ENCODE results near the gene JPH2.

- TF ChIP-seq, protein P1, sequence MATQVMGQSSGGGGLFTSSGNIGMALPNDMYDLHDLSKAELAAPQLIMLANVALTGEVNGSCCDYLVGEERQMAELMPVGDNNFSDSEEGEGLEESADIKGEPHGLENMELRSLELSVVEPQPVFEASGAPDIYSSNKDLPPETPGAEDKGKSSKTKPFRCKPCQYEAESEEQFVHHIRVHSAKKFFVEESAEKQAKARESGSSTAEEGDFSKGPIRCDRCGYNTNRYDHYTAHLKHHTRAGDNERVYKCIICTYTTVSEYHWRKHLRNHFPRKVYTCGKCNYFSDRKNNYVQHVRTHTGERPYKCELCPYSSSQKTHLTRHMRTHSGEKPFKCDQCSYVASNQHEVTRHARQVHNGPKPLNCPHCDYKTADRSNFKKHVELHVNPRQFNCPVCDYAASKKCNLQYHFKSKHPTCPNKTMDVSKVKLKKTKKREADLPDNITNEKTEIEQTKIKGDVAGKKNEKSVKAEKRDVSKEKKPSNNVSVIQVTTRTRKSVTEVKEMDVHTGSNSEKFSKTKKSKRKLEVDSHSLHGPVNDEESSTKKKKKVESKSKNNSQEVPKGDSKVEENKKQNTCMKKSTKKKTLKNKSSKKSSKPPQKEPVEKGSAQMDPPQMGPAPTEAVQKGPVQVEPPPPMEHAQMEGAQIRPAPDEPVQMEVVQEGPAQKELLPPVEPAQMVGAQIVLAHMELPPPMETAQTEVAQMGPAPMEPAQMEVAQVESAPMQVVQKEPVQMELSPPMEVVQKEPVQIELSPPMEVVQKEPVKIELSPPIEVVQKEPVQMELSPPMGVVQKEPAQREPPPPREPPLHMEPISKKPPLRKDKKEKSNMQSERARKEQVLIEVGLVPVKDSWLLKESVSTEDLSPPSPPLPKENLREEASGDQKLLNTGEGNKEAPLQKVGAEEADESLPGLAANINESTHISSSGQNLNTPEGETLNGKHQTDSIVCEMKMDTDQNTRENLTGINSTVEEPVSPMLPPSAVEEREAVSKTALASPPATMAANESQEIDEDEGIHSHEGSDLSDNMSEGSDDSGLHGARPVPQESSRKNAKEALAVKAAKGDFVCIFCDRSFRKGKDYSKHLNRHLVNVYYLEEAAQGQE (IDR thresholded peaks at IDR 0.05; ENCODE audit: unreplicated experiment) = no peak
- TF ChIP-seq CREB1 (CRISPR knock-in tag; IDR thresholded peaks at IDR 0.05; ENCODE audit: low read depth) (no peak), POLR2AphosphoS5 (IDR thresholded peaks at IDR 0.05; ENCODE audit: low read depth) (no peak), EZH2 (IDR thresholded peaks at IDR 0.05; ENCODE audit: low read depth, unreplicated experiment) (no peak), CTCF (conservative IDR thresholded peaks at IDR 0.05; ENCODE audit: low read depth in 2 of 2) (no peak), EZH2phosphoT487 (IDR thresholded peaks at IDR 0.05; ENCODE audit: unreplicated experiment) (no peak), ZNF114 (CRISPR knock-in tag; IDR thresholded peaks at IDR 0.05) (no peak), NANOG (IDR thresholded peaks at IDR 0.05; ENCODE audit: borderline replicate concordance) (no peak), ZNF331 (CRISPR knock-in tag; IDR thresholded peaks at IDR 0.05; ENCODE audit: low read depth) (no peak), JUNB (IDR thresholded peaks at IDR 0.05; ENCODE audit: unreplicated experiment) (no peak)
- TF ChIP-seq, protein P2, sequence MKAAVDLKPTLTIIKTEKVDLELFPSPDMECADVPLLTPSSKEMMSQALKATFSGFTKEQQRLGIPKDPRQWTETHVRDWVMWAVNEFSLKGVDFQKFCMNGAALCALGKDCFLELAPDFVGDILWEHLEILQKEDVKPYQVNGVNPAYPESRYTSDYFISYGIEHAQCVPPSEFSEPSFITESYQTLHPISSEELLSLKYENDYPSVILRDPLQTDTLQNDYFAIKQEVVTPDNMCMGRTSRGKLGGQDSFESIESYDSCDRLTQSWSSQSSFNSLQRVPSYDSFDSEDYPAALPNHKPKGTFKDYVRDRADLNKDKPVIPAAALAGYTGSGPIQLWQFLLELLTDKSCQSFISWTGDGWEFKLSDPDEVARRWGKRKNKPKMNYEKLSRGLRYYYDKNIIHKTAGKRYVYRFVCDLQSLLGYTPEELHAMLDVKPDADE (IDR thresholded peaks at IDR 0.05) = no peak
These were observed 107.7 kb downstream of the JPH2 start for GRCh38 chr20:44079291-44079690.

Data from GM23338 (cell line).